ENCODE results near the gene SPEF2.

DNA sequence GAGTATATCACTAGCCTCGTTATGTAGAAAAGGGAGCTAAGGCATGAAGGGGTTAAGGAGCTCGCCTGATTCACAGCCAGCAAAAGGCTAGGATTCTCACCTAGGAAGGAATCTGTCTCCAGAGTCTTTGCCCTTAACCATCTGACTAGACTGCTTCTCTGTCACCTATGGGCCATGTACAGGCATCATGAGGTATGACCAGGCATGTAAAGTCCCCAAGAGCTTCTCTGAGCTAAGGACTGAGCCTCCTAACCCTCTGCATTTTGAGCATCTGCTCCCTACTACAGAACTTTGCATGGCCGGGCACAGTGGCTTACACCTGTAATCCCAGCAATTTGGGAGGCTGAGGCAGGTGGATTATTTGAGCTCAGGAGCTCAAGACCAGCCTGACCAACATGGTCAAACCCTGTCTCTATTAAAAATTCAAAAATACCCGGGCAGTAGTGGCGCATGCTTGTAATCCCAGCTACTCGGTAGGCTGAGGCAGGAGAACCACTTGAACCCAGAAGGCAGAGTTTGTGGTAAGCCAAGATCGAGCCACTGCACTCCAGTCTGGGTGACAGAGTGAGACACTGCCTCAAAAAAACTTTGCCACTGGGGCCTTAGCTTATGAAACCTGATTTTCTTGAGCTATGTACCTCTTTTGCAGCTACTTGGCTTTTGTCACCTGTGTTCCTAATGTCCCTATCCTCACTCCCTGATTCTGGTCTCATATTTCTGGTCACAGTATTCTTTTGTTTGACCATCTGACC lies 205.9 kb downstream of the SPEF2 start:
- no peak for TF ChIP-seq POLR2AphosphoS5 (IDR thresholded peaks at IDR 0.05; ENCODE audit: insufficient read depth in 1 of 2, low read depth in 1 of 2)
- TF ChIP-seq, protein P1, sequence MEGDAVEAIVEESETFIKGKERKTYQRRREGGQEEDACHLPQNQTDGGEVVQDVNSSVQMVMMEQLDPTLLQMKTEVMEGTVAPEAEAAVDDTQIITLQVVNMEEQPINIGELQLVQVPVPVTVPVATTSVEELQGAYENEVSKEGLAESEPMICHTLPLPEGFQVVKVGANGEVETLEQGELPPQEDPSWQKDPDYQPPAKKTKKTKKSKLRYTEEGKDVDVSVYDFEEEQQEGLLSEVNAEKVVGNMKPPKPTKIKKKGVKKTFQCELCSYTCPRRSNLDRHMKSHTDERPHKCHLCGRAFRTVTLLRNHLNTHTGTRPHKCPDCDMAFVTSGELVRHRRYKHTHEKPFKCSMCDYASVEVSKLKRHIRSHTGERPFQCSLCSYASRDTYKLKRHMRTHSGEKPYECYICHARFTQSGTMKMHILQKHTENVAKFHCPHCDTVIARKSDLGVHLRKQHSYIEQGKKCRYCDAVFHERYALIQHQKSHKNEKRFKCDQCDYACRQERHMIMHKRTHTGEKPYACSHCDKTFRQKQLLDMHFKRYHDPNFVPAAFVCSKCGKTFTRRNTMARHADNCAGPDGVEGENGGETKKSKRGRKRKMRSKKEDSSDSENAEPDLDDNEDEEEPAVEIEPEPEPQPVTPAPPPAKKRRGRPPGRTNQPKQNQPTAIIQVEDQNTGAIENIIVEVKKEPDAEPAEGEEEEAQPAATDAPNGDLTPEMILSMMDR (IDR thresholded peaks at IDR 0.05), result no peak

All from vagina (tissue), 2 donors.